Right lobe of liver (tissue), 4 donors: ENCODE results near the gene RGS2.

Experiments used
- POLR2A ChIP-seq: fragments of 450-650 bp; IDR thresholded peaks from one replicate; pipeline ENCODE4 v1.6.1; 2017; ENCODE audit warnings: antibody characterized with exemption, mild to moderate bottlenecking
- TF ChIP-seq, protein P1 (sequence below), 4 donors: fragments of 200-600 bp in 3 of 4; fragments of 450-650 bp in 1 of 4; IDR thresholded peaks; one replicate each; pipeline versions ENCODE4 v1.5.1 to v1.8.0; 2016 to 2022; ENCODE audit warnings: antibody characterized with exemption in 4 of 4, mild to moderate bottlenecking in 2 of 4
- donor health status: DM: no; HTN: no; CAD: no.
- donor health status: DM: no; HTN: no; CAD: no.
- donor health status: DM: no; HTN: yes; CAD: no.

DNA sequence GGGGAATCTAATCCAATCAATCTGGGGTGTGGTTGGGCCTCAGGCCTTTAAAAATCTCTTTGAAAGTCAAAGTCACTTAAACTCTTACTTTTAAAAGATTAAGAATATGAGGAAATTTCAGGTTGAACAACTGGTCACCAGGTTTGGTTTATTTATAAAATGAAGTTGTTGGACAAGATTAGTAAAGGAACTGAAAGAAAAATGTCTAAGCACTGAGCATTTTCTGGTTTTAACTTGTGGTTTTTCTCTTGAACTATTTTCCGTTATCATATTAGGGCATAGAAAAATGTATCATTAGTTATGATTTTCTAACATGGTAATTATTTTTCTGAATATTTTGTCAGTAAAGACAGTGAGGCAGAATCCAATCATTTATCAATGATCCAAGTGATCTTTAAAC, 49.6 kb downstream of the RGS2 start:
- TF ChIP-seq, protein P1, sequence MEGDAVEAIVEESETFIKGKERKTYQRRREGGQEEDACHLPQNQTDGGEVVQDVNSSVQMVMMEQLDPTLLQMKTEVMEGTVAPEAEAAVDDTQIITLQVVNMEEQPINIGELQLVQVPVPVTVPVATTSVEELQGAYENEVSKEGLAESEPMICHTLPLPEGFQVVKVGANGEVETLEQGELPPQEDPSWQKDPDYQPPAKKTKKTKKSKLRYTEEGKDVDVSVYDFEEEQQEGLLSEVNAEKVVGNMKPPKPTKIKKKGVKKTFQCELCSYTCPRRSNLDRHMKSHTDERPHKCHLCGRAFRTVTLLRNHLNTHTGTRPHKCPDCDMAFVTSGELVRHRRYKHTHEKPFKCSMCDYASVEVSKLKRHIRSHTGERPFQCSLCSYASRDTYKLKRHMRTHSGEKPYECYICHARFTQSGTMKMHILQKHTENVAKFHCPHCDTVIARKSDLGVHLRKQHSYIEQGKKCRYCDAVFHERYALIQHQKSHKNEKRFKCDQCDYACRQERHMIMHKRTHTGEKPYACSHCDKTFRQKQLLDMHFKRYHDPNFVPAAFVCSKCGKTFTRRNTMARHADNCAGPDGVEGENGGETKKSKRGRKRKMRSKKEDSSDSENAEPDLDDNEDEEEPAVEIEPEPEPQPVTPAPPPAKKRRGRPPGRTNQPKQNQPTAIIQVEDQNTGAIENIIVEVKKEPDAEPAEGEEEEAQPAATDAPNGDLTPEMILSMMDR (IDR thresholded peaks at IDR 0.05) = no peak
- no peak for TF ChIP-seq POLR2A
